Gastroesophageal sphincter (tissue), 4 donors: ENCODE measurements around the gene PID1. TPM values are rescaled to one million over a fixed set of nuclear protein-coding genes. Genes with fewer than 3 reads are reported as not detected.

Experiments used
- ATAC-seq: fragments of 150-250 bp; one replicate; pipeline ENCODE4 v1.9.1; 2016; ENCODE audit warnings: mild to moderate bottlenecking, moderate library complexity
- H3K27ac ChIP-seq, 4 donors: fragments of 200-600 bp; sonication (generic) in 3 of 4; 1 replicate in 3 of 4; 2 replicates in 1 of 4; pipeline ENCODE4 v1.5.1; 2016 to 2019
- H3K27me3 ChIP-seq: fragments of 200-600 bp; sonication (generic); one replicate; pipeline ENCODE4 v1.5.1; 2019
- H3K36me3 ChIP-seq, 2 donors: fragments of 200-600 bp; sonication (generic); one replicate each; pipeline ENCODE4 v1.5.1; 2019; ENCODE audit warnings: control low read depth in 1 of 2
- H3K4me1 ChIP-seq, 3 donors: fragments of 200-600 bp; sonication (generic); 1 replicate in 2 of 3; 2 replicates in 1 of 3; pipeline ENCODE4 v1.5.1; 2016 to 2019; ENCODE audit warnings: control low read depth in 2 of 3
- H3K4me3 ChIP-seq, 2 donors: fragments of 200-600 bp; sonication (generic); one replicate each; pipeline ENCODE4 v1.5.1; 2019; ENCODE audit warnings: mild to moderate bottlenecking in 1 of 2, moderate library complexity in 1 of 2
- H3K9me3 ChIP-seq, 3 donors: fragments of 200-600 bp; sonication (generic); one replicate each; pipeline ENCODE4 v1.5.1; 2017 to 2019; ENCODE audit warnings: control low read depth in 2 of 3
- CTCF ChIP-seq, 4 experiments: fragments of 200-600 bp in 2 of 4; fragments of 450-650 bp in 2 of 4; sonication (generic) in 1 of 4; IDR thresholded peaks; one replicate each; pipeline ENCODE4 v1.5.1; 2017 to 2019; ENCODE audit warnings: antibody characterized with exemption in 4 of 4, mild to moderate bottlenecking in 2 of 4, moderate library complexity in 2 of 4
- EP300 ChIP-seq: sonication (generic); formaldehyde crosslinking; IDR thresholded peaks from one replicate; pipeline ENCODE4 v1.6.1; 2017; ENCODE audit warnings: antibody characterized with exemption, mild to moderate bottlenecking
- POLR2A ChIP-seq, 2 donors: fragments of 450-650 bp; IDR thresholded peaks; one replicate each; pipeline ENCODE4 v1.6.1; 2017; ENCODE audit warnings: antibody characterized with exemption in 2 of 2, mild to moderate bottlenecking in 2 of 2, moderate library complexity in 1 of 2
- POLR2AphosphoS5 ChIP-seq: sonication (generic); formaldehyde crosslinking; IDR thresholded peaks from one replicate; pipeline ENCODE4 v1.6.1; 2017; ENCODE audit warnings: antibody characterized with exemption
- WGBS, 2 donors: methylation state at CpG; one replicate each; pipeline ENCODE4 v1.1.5; 2018; ENCODE audit warnings: low coverage in 1 of 2; 5-methylcytosine and 5-hydroxymethylcytosine counted together
- total RNA-seq, 4 donors: library from RNA; depleted of rRNA; stranded (reverse); fragments of >200 nt; gene quantifications; one replicate each; pipeline ENCODE4 v1.1.0, GENCODE V29; 2016

PID1 gene
- total RNA-seq, 4 donors from 2014 or later = 34.4 to 62.4 (median 54.9) TPM

GRCh38 chr2:229048134-229048533, 223.0 kb downstream of the PID1 start:
- ATAC-seq = no peak
- H3K4me3 ChIP-seq = no peak overlapping the region
- H3K4me1 ChIP-seq = no peaks in the 10 kb centered on the region
- no peaks in the 10 kb centered on the region for H3K9me3 ChIP-seq
- TF ChIP-seq CTCF (IDR thresholded peaks at IDR 0.05) = no peak
- no peak for TF ChIP-seq POLR2AphosphoS5
- TF ChIP-seq POLR2A (IDR thresholded peaks at IDR 0.05) = no peak
- TF ChIP-seq EP300 = no peak
- H3K27me3 ChIP-seq = no peaks in the 10 kb centered on the region
- no peak overlapping the region for H3K27ac ChIP-seq
- no peaks in the 10 kb centered on the region for H3K36me3 ChIP-seq
- WGBS, 2 donors = 69 to 70% methylated on average over 2 of the region's 2 CpGs

- WGBS, 2 donors = 56 to 88% methylated on average over 1 to 3 of the region's 4 CpGs
- no peaks in the 10 kb centered on the region for H3K36me3 ChIP-seq
- H3K9me3 ChIP-seq = no peaks in the 10 kb centered on the region
- ATAC-seq = no peak
- H3K27ac ChIP-seq = no peak overlapping the region
- no peaks in the 10 kb centered on the region for H3K27me3 ChIP-seq
- H3K4me3 ChIP-seq = no peak overlapping the region
- TF ChIP-seq EP300 = no peak
- TF ChIP-seq CTCF (IDR thresholded peaks at IDR 0.05) = no peak
- no peak for TF ChIP-seq POLR2A (IDR thresholded peaks at IDR 0.05)
- TF ChIP-seq POLR2AphosphoS5 = no peak
- no peaks in the 10 kb centered on the region for H3K4me1 ChIP-seq
Measured at GRCh38 chr2:229045671-229046070, 225.4 kb downstream of the PID1 start.

GRCh38 chr2:229044581-229044980, 226.5 kb downstream of the PID1 start:
- TF ChIP-seq POLR2AphosphoS5 = no peak
- TF ChIP-seq CTCF (IDR thresholded peaks at IDR 0.05) = no peak
- no peak for TF ChIP-seq POLR2A (IDR thresholded peaks at IDR 0.05)
- no peak for TF ChIP-seq EP300
- Histone ChIP-seq H3K27me3 (no peaks in the 10 kb centered on the region), H3K4me3 (no peak overlapping the region), H3K4me1 (no peaks in the 10 kb centered on the region), H3K27ac (no peak overlapping the region), H3K9me3 (no peaks in the 10 kb centered on the region), H3K36me3 (no peaks in the 10 kb centered on the region)
- no peak for ATAC-seq
- 19 to 46% methylated on average over 4 of the region's 4 CpGs for WGBS, 2 donors

GRCh38 chr2:229043681-229044080, 227.4 kb downstream of the PID1 start:
- WGBS, 2 donors = 24 to 50% methylated on average over 1 of the region's 3 CpGs
- Histone ChIP-seq H3K4me1 (no peaks in the 10 kb centered on the region), H3K27ac (no peak overlapping the region), H3K36me3 (no peaks in the 10 kb centered on the region), H3K4me3 (no peak overlapping the region), H3K9me3 (no peaks in the 10 kb centered on the region), H3K27me3 (no peaks in the 10 kb centered on the region)
- ATAC-seq = no peak
- TF ChIP-seq POLR2A (IDR thresholded peaks at IDR 0.05) (no peak), POLR2AphosphoS5 (no peak), EP300 (no peak), CTCF (IDR thresholded peaks at IDR 0.05) (no peak)

GRCh38 chr2:229042349-229042748, 228.7 kb downstream of the PID1 start:
- 56% methylated on average over 2 of the region's 2 CpGs for WGBS, 2 donors

More at GRCh38 chr2:229042349-229042748, 228.7 kb downstream of the PID1 start:
- H3K4me1 ChIP-seq = no peaks in the 10 kb centered on the region
- ATAC-seq = no peak
- H3K9me3 ChIP-seq = no peaks in the 10 kb centered on the region
- H3K4me3 ChIP-seq = no peak overlapping the region
- no peak overlapping the region for H3K27ac ChIP-seq
- no peak for TF ChIP-seq EP300
- TF ChIP-seq POLR2AphosphoS5 = no peak
- no peak for TF ChIP-seq POLR2A (IDR thresholded peaks at IDR 0.05)
- no peak for TF ChIP-seq CTCF (IDR thresholded peaks at IDR 0.05)
- no peaks in the 10 kb centered on the region for H3K36me3 ChIP-seq
- H3K27me3 ChIP-seq = no peaks in the 10 kb centered on the region
